Activated naive CD8-positive, alpha-beta T cell (primary cell): ENCODE data around the gene CFAP65.

Experiments used
- H3K27ac Mint-ChIP-seq: one replicate; pipeline ENCODE4 v1.8.0; 2021; ENCODE audit warnings: mixed read lengths
- H3K27me3 Mint-ChIP-seq: one replicate; pipeline ENCODE4 v1.8.0; 2021; ENCODE audit warnings: mixed read lengths
- H3K36me3 Mint-ChIP-seq: one replicate; pipeline ENCODE4 v1.8.0; 2021; ENCODE audit warnings: mixed read lengths
- H3K4me1 Mint-ChIP-seq: one replicate; pipeline ENCODE4 v1.8.0; 2021; ENCODE audit warnings: low read depth, mixed read lengths
- H3K4me3 Mint-ChIP-seq: one replicate; pipeline ENCODE4 v1.8.0; 2021; ENCODE audit warnings: mild to moderate bottlenecking, mixed read lengths
- H3K9me3 Mint-ChIP-seq: one replicate; pipeline ENCODE4 v1.8.0; 2021; ENCODE audit warnings: low read depth, mixed read lengths

Gene CFAP65

DNA sequence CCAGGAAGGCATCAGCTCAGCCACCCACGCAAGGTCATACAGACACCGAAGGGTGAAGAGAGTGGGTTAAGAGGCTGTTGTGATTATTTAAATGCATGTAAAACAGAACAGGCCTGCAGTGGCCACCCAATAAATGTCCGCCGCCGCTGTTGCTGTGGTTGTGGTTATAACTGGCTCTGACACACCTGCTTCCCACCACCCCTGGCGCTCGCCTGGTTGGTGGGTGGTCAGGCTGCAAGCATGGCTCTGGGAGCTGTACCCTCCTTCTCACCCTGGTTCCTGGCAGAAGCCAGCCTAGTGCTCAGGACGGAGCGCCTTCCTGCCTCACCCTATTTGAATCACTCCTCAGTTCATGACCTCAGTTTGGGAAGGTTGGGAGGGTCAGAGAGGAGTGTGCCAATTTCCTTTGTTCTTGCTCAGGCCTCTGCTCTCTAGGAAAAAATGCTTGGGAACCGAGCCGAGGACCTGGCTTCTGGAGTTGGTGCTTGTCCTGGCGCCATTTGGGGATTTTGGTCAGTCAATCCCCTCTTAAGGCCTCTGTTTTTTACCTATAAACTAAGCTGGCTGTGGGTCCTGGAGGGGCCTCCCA is 42.8 kb downstream of the CFAP65 start:
- Mint-ChIP-seq H3K4me3 (no peak overlapping the region), H3K9me3 (no peaks in the 10 kb centered on the region), H3K4me1 (peaks cover 13% of the 10 kb centered on the region), H3K27ac (no peak overlapping the region), H3K36me3 (no peaks in the 10 kb centered on the region), H3K27me3 (peaks cover 28% of the 10 kb centered on the region)

- peaks cover 26% of the 10 kb centered on the region for H3K27me3 Mint-ChIP-seq
Observed at GRCh38 chr2:218997731-218998130, 43.6 kb downstream of the CFAP65 start.

DNA sequence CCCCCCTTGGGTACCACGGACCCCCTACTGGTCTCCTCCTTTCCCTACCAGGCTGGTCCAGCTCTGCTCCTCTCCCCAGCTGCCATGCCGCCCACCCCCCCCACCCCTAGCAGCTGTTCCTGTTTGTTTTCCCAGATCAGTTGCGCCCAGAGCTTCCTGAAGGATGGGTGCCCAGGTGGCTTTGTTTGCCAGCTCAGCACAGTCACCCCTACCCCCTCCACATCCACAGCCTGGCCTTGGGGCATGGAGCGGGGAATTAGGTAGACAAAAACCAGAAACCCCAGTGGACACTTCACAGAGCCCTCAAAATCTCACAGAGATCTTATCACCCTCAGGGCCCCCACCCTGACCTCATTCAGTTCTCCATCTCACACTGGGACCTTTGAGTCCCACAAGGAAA is 44.4 kb downstream of the CFAP65 start:
- peaks cover 9% of the 10 kb centered on the region for H3K4me1 Mint-ChIP-seq
- no peaks in the 10 kb centered on the region for H3K9me3 Mint-ChIP-seq
- H3K4me3 Mint-ChIP-seq = no peak overlapping the region
- H3K36me3 Mint-ChIP-seq = no peaks in the 10 kb centered on the region
- peaks cover 26% of the 10 kb centered on the region for H3K27me3 Mint-ChIP-seq
- H3K27ac Mint-ChIP-seq = no peak overlapping the region

More at GRCh38 chr2:218997731-218998130, 43.6 kb downstream of the CFAP65 start:
- Mint-ChIP-seq H3K4me3 (no peak overlapping the region), H3K27ac (no peak overlapping the region), H3K36me3 (no peaks in the 10 kb centered on the region), H3K9me3 (no peaks in the 10 kb centered on the region), H3K4me1 (peaks cover 10% of the 10 kb centered on the region)

- H3K27ac Mint-ChIP-seq = no peak overlapping the region
- H3K4me3 Mint-ChIP-seq = peak overlapping the region; percentile 47
- peaks cover 9% of the 10 kb centered on the region for H3K4me1 Mint-ChIP-seq
- peaks cover 31% of the 10 kb centered on the region for H3K27me3 Mint-ChIP-seq
- H3K36me3 Mint-ChIP-seq = no peaks in the 10 kb centered on the region
- H3K9me3 Mint-ChIP-seq = no peaks in the 10 kb centered on the region
Observed at GRCh38 chr2:218995972-218996711, 45.2 kb downstream of the CFAP65 start.

DNA sequence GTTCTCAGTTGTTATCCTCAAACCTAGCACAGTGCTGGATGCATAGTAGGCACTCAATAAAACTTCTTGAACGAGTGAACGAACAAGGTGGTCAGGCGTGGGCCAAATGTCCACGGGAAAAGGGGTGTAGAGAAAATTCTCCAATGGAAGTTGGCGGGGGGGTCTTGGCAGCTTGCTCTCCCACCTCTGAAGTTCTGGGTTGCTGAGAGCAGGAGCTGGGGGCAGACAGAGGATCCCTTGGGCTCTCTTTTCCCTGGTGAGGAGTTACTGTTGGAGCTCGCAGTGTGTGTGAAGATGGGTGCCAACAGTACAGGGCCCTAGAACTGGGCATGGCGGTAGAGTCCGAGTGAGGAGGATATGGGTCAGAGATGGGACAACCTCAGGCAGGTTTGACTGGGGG is 45.8 kb downstream of the CFAP65 start:
- Mint-ChIP-seq H3K4me1 (peaks cover 9% of the 10 kb centered on the region), H3K4me3 (no peak overlapping the region), H3K36me3 (no peaks in the 10 kb centered on the region)

GRCh38 chr2:218993345-218994315 is 47.7 kb downstream of the CFAP65 start, which contains the start of gene CRYBA2:
CRYBA2 (minus strand) TSS chr2:218993422; CDS start chr2:218993176, 246 bp downstream.
- Mint-ChIP-seq H3K36me3 (no peaks in the 10 kb centered on the region), H3K4me3 (peak within 1 kb of the TSS; percentile 42), H3K27me3 (peaks cover 42% of the 10 kb centered on the region), H3K27ac (no peak within 1 kb of the TSS), H3K4me1 (peaks cover 9% of the 10 kb centered on the region), H3K9me3 (no peaks in the 10 kb centered on the region)

More for the DNA sequence above, 45.8 kb downstream of the CFAP65 start:
- H3K9me3 Mint-ChIP-seq = no peaks in the 10 kb centered on the region
- peak overlapping the region; percentile 46 for H3K27ac Mint-ChIP-seq
- H3K27me3 Mint-ChIP-seq = peaks cover 35% of the 10 kb centered on the region

DNA sequence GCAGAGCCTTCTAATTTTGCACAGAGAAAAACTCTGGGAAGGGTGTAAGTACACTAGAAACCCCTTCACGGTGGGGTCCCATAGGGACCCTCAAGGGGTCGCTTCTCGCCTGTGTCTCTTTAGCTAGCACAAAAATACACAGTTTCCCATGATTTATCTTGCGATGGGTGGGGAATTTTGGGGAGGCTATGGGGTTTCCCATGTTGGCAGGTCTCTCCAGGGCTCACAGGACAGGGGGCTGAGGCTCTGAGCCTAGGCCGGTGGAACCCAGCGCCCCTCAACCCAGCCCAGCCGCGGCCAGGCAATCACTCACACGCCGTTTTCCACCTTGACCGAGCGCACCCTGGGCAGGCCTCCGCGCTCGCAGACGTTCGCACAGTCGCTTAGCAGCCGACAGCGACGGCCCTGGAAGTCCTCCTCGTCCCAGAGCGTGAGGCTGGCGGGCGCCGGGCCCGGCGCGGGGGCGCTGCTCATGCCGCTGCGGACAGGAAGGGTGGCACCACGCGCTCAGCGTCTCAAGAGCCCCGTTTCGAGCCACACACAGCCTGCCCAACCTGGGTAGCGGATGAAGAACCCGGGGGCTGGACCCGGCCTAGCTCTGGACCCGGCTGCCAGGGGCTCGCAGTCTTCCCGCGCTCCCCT is 48.5 kb downstream of the CFAP65 start:
- peak overlapping the region; percentile 42 for H3K4me3 Mint-ChIP-seq
- peaks cover 9% of the 10 kb centered on the region for H3K4me1 Mint-ChIP-seq
- H3K27ac Mint-ChIP-seq = no peak overlapping the region
- H3K36me3 Mint-ChIP-seq = no peaks in the 10 kb centered on the region
- H3K9me3 Mint-ChIP-seq = no peaks in the 10 kb centered on the region
- peaks cover 38% of the 10 kb centered on the region for H3K27me3 Mint-ChIP-seq

DNA sequence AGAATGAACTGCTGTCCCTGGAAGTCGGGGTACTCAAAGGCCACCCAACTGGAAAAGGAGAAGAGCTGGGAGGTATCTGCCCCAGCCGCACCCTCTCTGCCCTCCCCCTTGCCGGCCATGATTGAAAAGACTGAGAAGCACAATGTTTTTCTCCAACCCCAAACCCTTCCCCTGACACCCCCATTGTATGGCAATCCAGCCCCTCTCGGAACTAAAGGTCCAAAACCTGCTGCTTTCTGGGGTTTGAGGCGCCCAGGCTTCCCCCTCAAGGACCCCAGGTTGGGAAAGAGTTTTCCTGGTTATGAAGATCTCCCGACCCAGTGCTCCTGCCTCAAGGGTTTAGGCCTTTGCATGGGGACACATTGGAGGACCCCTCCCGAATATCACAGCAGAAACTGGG is 49.1 kb downstream of the CFAP65 start:
- H3K4me3 Mint-ChIP-seq = no peak overlapping the region

DNA sequence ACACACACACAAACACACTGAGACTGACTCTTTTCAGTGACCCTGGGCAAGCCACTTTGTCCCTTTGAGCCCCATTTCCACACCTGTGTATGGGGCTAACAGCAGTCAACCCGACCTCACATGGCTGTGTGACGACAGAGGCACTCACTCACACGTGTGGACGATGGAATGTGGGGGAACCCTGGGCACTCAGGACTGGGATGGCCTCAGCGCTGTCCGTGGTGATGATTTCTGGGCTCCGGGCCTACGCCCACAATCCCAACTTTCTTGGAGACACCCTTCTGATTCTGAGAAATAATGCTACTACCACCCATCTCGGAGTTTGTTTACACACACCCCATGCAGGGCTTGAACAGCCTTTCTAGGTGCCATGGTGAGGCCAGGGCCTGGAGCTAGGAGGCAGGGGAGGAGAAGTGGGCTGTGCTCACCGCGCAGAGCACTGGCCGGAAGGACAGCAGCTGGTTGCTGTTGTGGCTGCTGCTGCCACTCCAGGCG is 49.6 kb downstream of the CFAP65 start:
- Mint-ChIP-seq H3K36me3 (no peaks in the 10 kb centered on the region), H3K27me3 (peaks cover 39% of the 10 kb centered on the region), H3K27ac (no peak overlapping the region), H3K4me3 (no peak overlapping the region), H3K4me1 (peaks cover 9% of the 10 kb centered on the region), H3K9me3 (no peaks in the 10 kb centered on the region)

More for the DNA sequence above, 49.1 kb downstream of the CFAP65 start:
- H3K9me3 Mint-ChIP-seq = no peaks in the 10 kb centered on the region
- no peaks in the 10 kb centered on the region for H3K36me3 Mint-ChIP-seq
- H3K27me3 Mint-ChIP-seq = peaks cover 38% of the 10 kb centered on the region
- no peak overlapping the region for H3K27ac Mint-ChIP-seq
- H3K4me1 Mint-ChIP-seq = peaks cover 9% of the 10 kb centered on the region

- Mint-ChIP-seq H3K27me3 (peaks cover 42% of the 10 kb centered on the region), H3K36me3 (no peaks in the 10 kb centered on the region), H3K9me3 (no peaks in the 10 kb centered on the region), H3K4me1 (peaks cover 11% of the 10 kb centered on the region), H3K27ac (no peak overlapping the region), H3K4me3 (no peak overlapping the region)
Observed at GRCh38 chr2:218990612-218991011, 50.7 kb downstream of the CFAP65 start.

DNA sequence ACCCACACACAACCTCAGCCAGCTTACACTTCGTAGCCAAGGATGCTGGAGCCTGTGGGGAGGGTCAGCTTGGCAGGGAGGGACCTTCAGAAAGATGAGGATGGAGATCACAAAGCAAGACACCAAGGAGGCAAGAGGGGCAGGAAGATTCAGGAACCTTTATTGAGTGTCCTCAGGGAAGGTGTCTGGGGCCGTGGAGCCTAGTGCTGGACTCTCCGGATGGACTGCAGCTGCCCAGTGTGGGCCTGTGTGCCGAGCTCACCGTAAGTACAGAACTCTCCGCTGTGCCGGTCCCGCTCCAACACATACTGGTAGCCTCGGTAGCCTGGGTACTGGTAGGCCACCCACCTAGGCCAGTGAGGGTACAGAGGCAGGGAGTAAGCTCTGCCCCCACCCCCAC is 51.3 kb downstream of the CFAP65 start:
- Mint-ChIP-seq H3K9me3 (no peaks in the 10 kb centered on the region), H3K27ac (no peak overlapping the region), H3K4me1 (peaks cover 8% of the 10 kb centered on the region), H3K36me3 (no peaks in the 10 kb centered on the region), H3K27me3 (peaks cover 38% of the 10 kb centered on the region), H3K4me3 (no peak overlapping the region)

- no peak overlapping the region for H3K27ac Mint-ChIP-seq
- H3K36me3 Mint-ChIP-seq = no peaks in the 10 kb centered on the region
- H3K9me3 Mint-ChIP-seq = no peaks in the 10 kb centered on the region
- H3K4me3 Mint-ChIP-seq = no peak overlapping the region
- peaks cover 37% of the 10 kb centered on the region for H3K27me3 Mint-ChIP-seq
- peaks cover 10% of the 10 kb centered on the region for H3K4me1 Mint-ChIP-seq
Observed at GRCh38 chr2:218988650-218989049, 52.7 kb downstream of the CFAP65 start.

DNA sequence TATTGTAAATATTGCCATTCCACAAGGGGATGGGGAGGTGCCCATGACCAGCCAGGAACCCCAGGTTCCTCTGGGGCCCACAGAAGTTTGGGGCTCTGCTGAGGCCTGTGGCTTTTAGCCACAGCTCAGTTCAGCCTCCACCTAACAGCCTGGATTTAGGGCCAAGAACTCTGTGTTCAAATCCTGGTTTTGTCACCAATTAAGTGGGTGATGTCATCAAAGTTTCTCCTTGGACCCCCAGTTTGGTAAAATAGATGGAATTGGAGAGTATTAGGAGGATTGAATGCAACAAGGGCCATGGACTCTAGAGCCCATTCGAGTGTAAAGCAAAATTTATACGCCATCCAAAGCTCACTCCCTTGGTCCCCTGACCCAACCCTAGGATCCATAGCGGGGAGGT is 53.2 kb downstream of the CFAP65 start:
- Mint-ChIP-seq H3K4me3 (no peak overlapping the region), H3K27me3 (peaks cover 41% of the 10 kb centered on the region), H3K4me1 (peaks cover 15% of the 10 kb centered on the region), H3K36me3 (no peaks in the 10 kb centered on the region), H3K9me3 (no peaks in the 10 kb centered on the region), H3K27ac (no peak overlapping the region)

DNA sequence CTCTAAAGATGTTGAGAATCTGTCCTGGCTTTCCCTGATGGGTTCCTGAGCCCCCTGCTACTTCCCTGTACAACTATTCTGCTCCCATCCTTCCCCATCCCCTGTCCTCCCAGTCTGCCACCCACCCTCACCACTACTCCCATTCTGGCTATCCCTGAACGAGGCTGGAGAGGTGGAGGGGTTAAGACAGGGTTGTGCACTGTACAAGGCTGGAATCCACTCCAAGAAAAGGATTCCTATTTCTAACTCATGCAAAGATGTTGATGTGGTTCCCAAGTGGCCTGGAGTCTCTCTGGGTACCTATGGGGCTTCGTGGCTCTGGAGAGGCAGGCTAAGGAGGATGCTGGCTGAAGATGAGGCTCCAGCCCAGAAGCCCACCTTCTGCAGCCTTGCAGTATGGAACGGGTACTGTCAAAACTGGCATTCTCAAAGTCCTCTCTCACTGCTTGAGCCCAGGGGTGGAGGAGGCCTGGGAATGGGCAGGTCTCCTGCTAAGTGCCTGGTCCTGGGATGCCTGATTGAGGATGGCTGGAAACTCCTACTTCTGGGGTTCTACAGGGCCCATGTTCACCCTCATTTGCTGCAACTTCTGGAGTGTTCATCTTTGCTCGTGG is 55.1 kb downstream of the CFAP65 start:
- Mint-ChIP-seq H3K4me3 (no peak overlapping the region), H3K27ac (no peak overlapping the region)

More for the DNA sequence above, 55.1 kb downstream of the CFAP65 start:
- no peaks in the 10 kb centered on the region for H3K36me3 Mint-ChIP-seq
- H3K27me3 Mint-ChIP-seq = peaks cover 42% of the 10 kb centered on the region
- H3K9me3 Mint-ChIP-seq = no peaks in the 10 kb centered on the region
- peaks cover 26% of the 10 kb centered on the region for H3K4me1 Mint-ChIP-seq
